ENCODE results near the gene HABP2.

The HABP2 gene

DNA sequence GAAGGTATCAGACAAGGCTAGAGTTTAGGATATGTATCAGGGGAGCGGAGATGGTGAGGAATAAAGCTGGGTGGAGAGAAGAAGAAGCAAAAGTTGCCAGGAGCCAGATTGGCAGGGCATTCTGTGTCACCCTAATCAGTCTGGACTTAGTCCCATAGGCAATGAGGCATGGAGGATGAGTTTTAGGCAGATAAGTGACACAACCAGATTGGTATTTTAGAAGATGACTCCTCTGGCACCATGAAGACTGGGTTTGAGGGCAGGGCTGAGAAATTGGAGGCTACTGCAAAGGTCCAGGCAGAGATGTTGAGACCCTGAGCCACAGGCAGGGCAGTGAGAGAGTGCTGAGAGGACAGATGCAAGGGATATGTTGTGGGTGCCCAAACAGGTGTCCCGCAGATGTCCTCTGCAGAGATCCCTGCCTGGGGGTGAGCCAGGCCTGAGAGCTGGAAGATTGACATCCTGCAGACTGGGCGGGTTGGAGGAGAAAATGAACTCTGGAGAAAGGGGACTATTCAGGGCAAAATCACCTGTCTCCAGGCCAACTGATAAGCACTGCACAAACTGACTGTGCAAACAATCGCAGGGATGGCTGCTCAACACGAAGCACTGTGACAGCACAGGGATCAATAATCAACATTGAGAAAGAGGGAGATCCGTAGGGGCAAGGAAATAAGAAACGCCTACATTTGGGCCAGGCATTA lies 11.9 kb upstream of the HABP2 start:
- TF ChIP-seq CTCF (IDR thresholded peaks at IDR 0.05; ENCODE audit: insufficient read depth, low read length, poor library complexity, severe bottlenecking): no peak
- Histone ChIP-seq H3K4me3 (replicated peaks; ENCODE audit: low read depth, low read length) (no peak overlapping the region), H3K27me3 (replicated peaks; ENCODE audit: control insufficient read depth, insufficient read depth, low read length) (no peaks in the 10 kb centered on the region; the same call in 1 of the 2 replicates), H3K36me3 (ENCODE audit: control insufficient read depth, insufficient read depth, low read length) (no peaks in the 10 kb centered on the region)
- DNase-seq (ENCODE audit: extremely low read depth, insufficient read length): no peak

- no peak for TF ChIP-seq CTCF (IDR thresholded peaks at IDR 0.05; ENCODE audit: insufficient read depth, low read length, poor library complexity, severe bottlenecking)
- Histone ChIP-seq H3K27me3 (replicated peaks; ENCODE audit: control insufficient read depth, insufficient read depth, low read length) (no peaks in the 10 kb centered on the region; the same call in 1 of the 2 replicates), H3K4me3 (replicated peaks; ENCODE audit: low read depth, low read length) (no peak overlapping the region), H3K36me3 (ENCODE audit: control insufficient read depth, insufficient read depth, low read length) (no peaks in the 10 kb centered on the region)
- no peak for DNase-seq (ENCODE audit: extremely low read depth, insufficient read length)
Observed at GRCh38 chr10:113541549-113541927, 11.3 kb upstream of the HABP2 start.

DNA sequence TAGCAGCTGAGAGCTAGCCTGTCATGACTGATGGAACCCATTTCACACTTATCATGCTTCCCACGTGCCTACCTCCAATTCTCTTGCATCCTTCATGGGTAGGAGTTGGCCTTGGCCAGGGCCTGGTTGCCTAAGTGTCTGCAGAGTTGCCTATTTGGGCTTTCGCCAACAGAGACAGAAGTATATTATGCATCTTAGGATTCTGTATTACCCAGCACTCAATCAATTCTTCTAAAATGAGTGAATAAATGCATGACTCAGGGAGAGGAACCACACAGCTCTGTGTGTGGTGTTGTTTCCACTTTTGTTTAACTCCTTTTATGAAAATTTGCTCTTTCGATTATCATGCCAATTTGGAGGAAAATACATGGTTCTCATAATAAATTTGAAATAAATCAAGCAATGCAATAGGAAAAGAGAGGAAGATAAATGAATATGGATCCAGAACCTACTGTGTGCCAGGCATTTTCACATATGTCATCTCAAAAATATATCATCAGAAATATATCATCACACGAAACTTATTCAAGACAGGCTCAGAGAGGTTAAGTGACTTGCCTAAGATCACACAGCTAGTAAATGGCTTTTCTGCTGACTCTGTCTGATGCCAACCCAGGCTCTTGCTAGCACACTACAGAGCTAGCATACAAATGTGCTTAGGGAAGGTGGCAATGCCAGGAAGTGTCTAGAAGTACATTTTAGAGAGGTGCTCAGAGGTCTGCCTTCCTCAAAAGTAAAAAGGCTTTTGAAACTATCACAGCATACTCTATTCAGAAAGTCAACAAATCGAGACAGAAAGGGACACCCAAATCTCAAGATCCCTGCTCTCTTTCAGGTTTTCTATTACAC lies 9.5 kb upstream of the HABP2 start:
- Histone ChIP-seq H3K36me3 (ENCODE audit: control insufficient read depth, insufficient read depth, low read length) (no peaks in the 10 kb centered on the region), H3K4me3 (replicated peaks; ENCODE audit: low read depth, low read length) (no peak overlapping the region), H3K27me3 (replicated peaks; ENCODE audit: control insufficient read depth, insufficient read depth, low read length) (no peaks in the 10 kb centered on the region; the same call in 1 of the 2 replicates)
- no peak for DNase-seq (ENCODE audit: extremely low read depth, insufficient read length)
- no peak for TF ChIP-seq CTCF (IDR thresholded peaks at IDR 0.05; ENCODE audit: insufficient read depth, low read length, poor library complexity, severe bottlenecking)

- no peaks in the 10 kb centered on the region; the same call in 1 of the 2 replicates for H3K27me3 ChIP-seq (replicated peaks; ENCODE audit: control insufficient read depth, insufficient read depth, low read length)
- TF ChIP-seq CTCF (IDR thresholded peaks at IDR 0.05; ENCODE audit: insufficient read depth, low read length, poor library complexity, severe bottlenecking): no peak
- H3K36me3 ChIP-seq (ENCODE audit: control insufficient read depth, insufficient read depth, low read length): no peaks in the 10 kb centered on the region
- no peak for DNase-seq (ENCODE audit: extremely low read depth, insufficient read length)
- no peak overlapping the region for H3K4me3 ChIP-seq (replicated peaks; ENCODE audit: low read depth, low read length)
Observed at GRCh38 chr10:113544392-113544791, 8.5 kb upstream of the HABP2 start.

GRCh38 chr10:113547426-113547825 lies 5.4 kb upstream of the HABP2 start:
- TF ChIP-seq CTCF (IDR thresholded peaks at IDR 0.05; ENCODE audit: insufficient read depth, low read length, poor library complexity, severe bottlenecking): no peak
- no peak overlapping the region for H3K4me3 ChIP-seq (replicated peaks; ENCODE audit: low read depth, low read length)
- no peaks in the 10 kb centered on the region for H3K27me3 ChIP-seq (replicated peaks; ENCODE audit: control insufficient read depth, insufficient read depth, low read length)
- DNase-seq (ENCODE audit: extremely low read depth, insufficient read length): no peak
- H3K36me3 ChIP-seq (ENCODE audit: control insufficient read depth, insufficient read depth, low read length): no peaks in the 10 kb centered on the region

All from GM06990 (cell line).